GM10266 (cell line): ENCODE results near the gene ACAD8.
"Not testable (repeated sequence)": the region's sequence is repeated elsewhere in the genome, so short reads cannot be mapped to it uniquely, and the experiment has no call there.

ENCODE experiments used
- DNase-seq: peaks from one replicate; pipeline ENCODE4 v3.0.0; 2012; ENCODE audit errors: extremely low spot score
- TF ChIP-seq, protein P1 (sequence below): IDR thresholded peaks from 2 replicates; pipeline ENCODE4 v1.5.1; 2012; ENCODE audit warnings: mild to moderate bottlenecking, low read depth; ENCODE audit not compliant: control insufficient read depth, insufficient read depth; ENCODE audit errors: missing control alignments

Gene ACAD8

DNA sequence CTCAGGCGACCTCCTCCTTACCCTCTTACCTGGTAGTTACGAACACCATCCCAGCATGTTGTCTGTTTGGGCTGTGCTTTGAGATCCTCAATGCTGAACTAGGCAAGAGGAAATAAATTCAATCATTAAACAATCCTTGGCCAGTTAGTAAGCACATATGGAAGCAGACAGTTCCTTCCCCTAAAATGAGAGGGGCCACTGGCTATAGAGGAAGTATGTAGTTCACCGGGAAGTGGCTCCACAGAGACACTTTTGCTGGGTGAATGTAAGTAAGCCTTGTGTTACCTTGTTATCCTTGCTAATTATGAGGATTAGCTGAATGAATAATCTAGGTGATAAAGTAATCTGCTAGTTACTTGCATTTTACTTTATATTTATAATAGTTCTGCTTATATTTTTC lies 3.1 kb upstream of the ACAD8 start:
- no peak for DNase-seq
- TF ChIP-seq, protein P1, sequence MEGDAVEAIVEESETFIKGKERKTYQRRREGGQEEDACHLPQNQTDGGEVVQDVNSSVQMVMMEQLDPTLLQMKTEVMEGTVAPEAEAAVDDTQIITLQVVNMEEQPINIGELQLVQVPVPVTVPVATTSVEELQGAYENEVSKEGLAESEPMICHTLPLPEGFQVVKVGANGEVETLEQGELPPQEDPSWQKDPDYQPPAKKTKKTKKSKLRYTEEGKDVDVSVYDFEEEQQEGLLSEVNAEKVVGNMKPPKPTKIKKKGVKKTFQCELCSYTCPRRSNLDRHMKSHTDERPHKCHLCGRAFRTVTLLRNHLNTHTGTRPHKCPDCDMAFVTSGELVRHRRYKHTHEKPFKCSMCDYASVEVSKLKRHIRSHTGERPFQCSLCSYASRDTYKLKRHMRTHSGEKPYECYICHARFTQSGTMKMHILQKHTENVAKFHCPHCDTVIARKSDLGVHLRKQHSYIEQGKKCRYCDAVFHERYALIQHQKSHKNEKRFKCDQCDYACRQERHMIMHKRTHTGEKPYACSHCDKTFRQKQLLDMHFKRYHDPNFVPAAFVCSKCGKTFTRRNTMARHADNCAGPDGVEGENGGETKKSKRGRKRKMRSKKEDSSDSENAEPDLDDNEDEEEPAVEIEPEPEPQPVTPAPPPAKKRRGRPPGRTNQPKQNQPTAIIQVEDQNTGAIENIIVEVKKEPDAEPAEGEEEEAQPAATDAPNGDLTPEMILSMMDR = no peak

DNA sequence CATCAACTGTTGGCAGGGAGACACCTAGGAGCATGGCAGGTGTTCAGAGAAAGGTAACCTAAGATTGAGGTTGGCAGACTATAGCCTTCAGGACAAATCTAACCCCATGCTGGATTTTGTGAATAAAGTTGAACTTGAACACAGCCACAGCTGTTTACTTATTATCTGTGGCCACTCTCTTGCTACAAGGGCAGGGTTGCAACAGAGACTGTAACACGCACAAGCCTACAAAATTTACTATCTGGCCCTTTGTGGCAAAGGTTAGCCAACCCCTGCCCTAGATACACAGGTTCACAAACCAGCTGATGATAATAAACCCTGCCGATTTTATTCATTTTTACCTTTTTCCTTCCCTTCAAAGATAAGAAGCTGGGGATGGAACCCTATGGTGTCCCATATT lies 2.7 kb upstream of the ACAD8 start:
- no peak for DNase-seq
- TF ChIP-seq, protein P1 = no peak

GRCh38 chr11:134252346-134253187 lies 801 bp upstream of the ACAD8 start:
- peak; percentile 35 for DNase-seq

GRCh38 chr11:134254433-134255183 lies 1.2 kb downstream of the ACAD8 start:
- DNase-seq = no peak
- TF ChIP-seq, protein P1 = no peak

More at GRCh38 chr11:134252346-134253187, 801 bp upstream of the ACAD8 start:
- TF ChIP-seq, protein P1 = no peak

GRCh38 chr11:134255184-134255561 lies 1.8 kb downstream of the ACAD8 start:
- not testable (repeated sequence) for DNase-seq

DNA sequence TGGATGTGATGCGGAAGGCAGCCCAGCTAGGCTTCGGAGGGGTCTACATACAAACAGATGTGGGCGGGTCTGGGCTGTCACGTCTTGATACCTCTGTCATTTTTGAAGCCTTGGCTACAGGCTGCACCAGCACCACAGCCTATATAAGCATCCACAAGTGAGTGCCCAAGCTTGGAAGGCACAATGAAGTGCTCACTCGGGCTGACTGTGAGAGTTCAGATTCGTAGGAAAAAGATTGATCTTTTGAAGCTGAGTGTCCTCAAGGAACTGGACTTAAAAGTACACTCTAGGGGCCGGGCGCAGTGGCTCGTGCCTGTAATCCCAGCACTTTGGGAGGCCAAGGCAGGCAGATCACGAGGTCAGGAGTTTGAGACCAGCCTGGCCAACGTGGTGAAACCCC lies 3.7 kb downstream of the ACAD8 start:
- TF ChIP-seq, protein P1 = no peak
- no peak for DNase-seq

- DNase-seq = no peak
- TF ChIP-seq, protein P1 = no peak
These were observed 5.2 kb downstream of the ACAD8 start for GRCh38 chr11:134258577-134258976.

DNA sequence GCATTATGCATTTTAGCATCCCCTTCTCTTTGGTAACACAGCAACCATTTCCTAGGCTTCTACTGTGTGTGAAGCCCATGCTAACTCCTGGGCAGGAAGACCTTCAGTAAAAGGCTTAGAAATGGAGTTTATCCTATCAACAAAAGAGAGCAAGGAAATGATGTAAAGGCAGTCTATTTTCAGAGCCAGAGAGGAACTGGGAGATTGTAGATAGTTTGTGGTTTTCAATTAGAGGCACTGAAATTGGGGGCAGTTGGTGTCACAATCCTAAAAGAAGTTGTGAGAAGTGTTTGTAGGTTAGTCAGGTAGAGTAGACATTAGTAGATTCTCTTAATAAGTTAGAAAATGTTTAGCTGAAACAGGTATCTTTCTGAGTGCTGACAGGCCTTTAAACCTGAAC lies 7.1 kb downstream of the ACAD8 start:
- DNase-seq = no peak
- TF ChIP-seq, protein P1 = no peak
